ENCODE data around the gene DLGAP4. TPM values are rescaled to one million over a fixed set of nuclear protein-coding genes. Genes with fewer than 3 reads are reported as not detected.

DLGAP4 gene
- polyA plus RNA-seq, 1 of the 3 experiments (the other 2 are of a cell fraction) = 31.2 TPM

DNA sequence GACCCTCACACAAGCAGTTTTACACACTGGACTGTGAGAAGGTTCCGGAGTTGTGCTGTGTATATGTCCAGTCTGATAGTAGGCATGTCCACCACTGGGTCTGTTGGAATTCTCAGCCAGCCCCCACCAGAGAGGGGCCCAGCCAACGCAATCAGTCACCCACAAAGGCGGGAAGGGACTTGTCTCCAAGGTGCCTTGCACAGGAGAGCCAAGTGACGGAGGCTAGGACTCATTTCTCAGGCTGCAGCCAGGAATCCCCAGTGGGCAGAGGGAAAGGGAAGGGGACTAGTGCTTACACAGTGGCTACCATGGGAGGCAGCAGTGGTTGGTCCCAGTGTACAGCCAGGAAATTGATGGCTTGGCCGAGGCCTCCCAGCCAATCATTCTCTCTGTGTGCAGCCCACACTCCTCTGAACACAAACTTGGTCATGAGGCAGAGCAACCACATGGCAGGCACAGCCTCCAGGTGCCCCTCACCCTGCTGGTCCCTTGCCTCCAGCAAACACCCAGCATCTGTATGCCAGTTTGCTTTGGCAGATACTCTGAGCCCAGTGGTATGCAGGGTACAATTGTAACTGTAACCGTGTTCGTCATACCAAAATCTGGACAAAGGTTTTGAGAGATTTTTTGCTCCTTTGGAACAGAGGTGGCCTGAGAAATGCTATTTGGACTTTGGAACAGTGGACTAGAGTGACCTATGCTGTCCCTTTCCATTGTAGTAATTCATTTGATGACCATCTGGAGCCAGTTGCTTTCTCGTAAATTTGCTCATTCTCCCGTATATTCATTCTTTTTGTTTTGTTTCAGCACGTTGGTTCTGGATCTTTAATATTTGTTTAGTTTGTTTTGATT, 162.2 kb downstream of the DLGAP4 start:
- peaks cover 60 to 68% of the 10 kb centered on the region in 2 experiments for H3K4me1 ChIP-seq (ENCODE audit: control insufficient read depth in 1 of 2, insufficient read depth in 2 of 2, low read depth in 1 of 2, low read length in 1 of 2)
- 0 out of 2 replicates have a peak overlapping the region, but pooled peaks have one; percentile 25 for H3K4me2 ChIP-seq
- H3K9ac ChIP-seq = no peak overlapping the region
- TF ChIP-seq, protein P1, sequence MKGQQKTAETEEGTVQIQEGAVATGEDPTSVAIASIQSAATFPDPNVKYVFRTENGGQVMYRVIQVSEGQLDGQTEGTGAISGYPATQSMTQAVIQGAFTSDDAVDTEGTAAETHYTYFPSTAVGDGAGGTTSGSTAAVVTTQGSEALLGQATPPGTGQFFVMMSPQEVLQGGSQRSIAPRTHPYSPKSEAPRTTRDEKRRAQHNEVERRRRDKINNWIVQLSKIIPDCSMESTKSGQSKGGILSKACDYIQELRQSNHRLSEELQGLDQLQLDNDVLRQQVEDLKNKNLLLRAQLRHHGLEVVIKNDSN (IDR thresholded peaks at IDR 0.05; ENCODE audit: borderline replicate concordance, low read depth) = no peak
- TF ChIP-seq MXI1 (IDR thresholded peaks at IDR 0.05; ENCODE audit: low read depth, low read length) = peak; percentile 82
- no peak overlapping the region for H3K4me3 ChIP-seq (ENCODE audit: low read depth in 2 of 2, low read length in 1 of 2)
- H3K27ac ChIP-seq (ENCODE audit: low read depth in 2 of 2, low read length in 1 of 2) = peak overlapping the region; percentile 18 to 73; a peak in 3 of 4 replicates
- 77% methylated on average over 10 of the region's 10 CpGs for whole genome bisulfite sequencing (ENCODE audit: low lambda C conversion rate)
- ChIA-PET CTCF (no interaction called here), POLR2A (no interaction called here)
- peaks cover 100% of the 10 kb centered on the region for H3K79me2 ChIP-seq (ENCODE audit: insufficient read depth)
- no peaks in the 10 kb centered on the region for H3K9me3 ChIP-seq
- peaks cover 0 to 3% of the 10 kb centered on the region in 2 experiments for H3K36me3 ChIP-seq (replicated peaks in 1 of 2; ENCODE audit: control insufficient read depth in 1 of 2, insufficient read depth in 2 of 2, low read length in 1 of 2)
- H3F3A ChIP-seq (replicated peaks; ENCODE audit: insufficient read depth) = peaks cover 27% of the 10 kb centered on the region
- no peaks in the 10 kb centered on the region for H3K9me2 ChIP-seq
- H3K27me3 ChIP-seq (ENCODE audit: insufficient read depth) = no peaks in the 10 kb centered on the region
- DNase-seq = peak; percentile 64
- no peak overlapping the region for H2AFZ ChIP-seq (ENCODE audit: low read depth)
- peaks cover 100% of the 10 kb centered on the region for H4K20me1 ChIP-seq (ENCODE audit: insufficient read depth)

DNA sequence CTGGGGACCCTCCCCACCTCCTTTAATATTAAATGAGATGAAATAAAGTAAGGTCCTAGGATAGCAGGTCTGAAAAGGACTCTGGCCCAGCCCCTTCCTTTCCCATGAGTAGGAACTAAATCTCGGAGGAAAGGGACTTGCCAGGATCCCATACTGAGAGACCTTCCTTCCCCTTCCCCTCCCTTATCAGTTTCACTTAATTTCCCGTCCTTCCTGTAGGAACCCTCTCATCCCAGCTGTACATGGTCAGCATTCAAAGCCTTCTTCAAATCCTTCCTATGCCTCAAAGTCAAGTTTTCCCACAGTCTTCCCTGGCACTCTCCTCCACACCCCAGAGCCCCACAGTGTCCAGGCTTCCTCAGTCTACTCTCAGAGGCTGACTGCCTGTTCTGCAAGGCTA, 163.8 kb downstream of the DLGAP4 start:
- Histone ChIP-seq H4K20me1 (ENCODE audit: insufficient read depth) (peaks cover 100% of the 10 kb centered on the region), H3K9me3 (no peaks in the 10 kb centered on the region), H3K4me2 (no peak overlapping the region), H3K79me2 (ENCODE audit: insufficient read depth) (peaks cover 100% of the 10 kb centered on the region), H3F3A (replicated peaks; ENCODE audit: insufficient read depth) (peaks cover 26% of the 10 kb centered on the region), H3K4me1 (ENCODE audit: control insufficient read depth in 1 of 2, insufficient read depth in 2 of 2, low read depth in 1 of 2, low read length in 1 of 2) (peaks cover 60 to 66% of the 10 kb centered on the region in 2 experiments), H3K9me2 (no peaks in the 10 kb centered on the region), H3K36me3 (replicated peaks in 1 of 2; ENCODE audit: control insufficient read depth in 1 of 2, insufficient read depth in 2 of 2, low read length in 1 of 2) (peaks cover 0 to 3% of the 10 kb centered on the region in 2 experiments), H3K4me3 (ENCODE audit: low read depth in 2 of 2, low read length in 1 of 2) (no peak overlapping the region), H3K9ac (no peak overlapping the region), H2AFZ (ENCODE audit: low read depth) (no peak overlapping the region), H3K27ac (ENCODE audit: low read depth in 2 of 2, low read length in 1 of 2) (no peak overlapping the region), H3K27me3 (ENCODE audit: insufficient read depth) (no peaks in the 10 kb centered on the region)
- no peak for DNase-seq
- 83% methylated on average over 2 of the region's 2 CpGs for WGBS (ENCODE audit: low lambda C conversion rate)
- TF ChIP-seq RXRA (IDR thresholded peaks at IDR 0.05; ENCODE audit: borderline replicate concordance, low read depth) (no peak), GABPA (IDR thresholded peaks at IDR 0.05; ENCODE audit: low read depth) (no peak)
- POLR2A ChIA-PET = no interaction called here
- CTCF ChIA-PET = interaction anchor here (1.4 kb wide), 1 partner anchor 30 kb away, joined by 4 read pairs; no protein-coding TSS in a partner anchor

GRCh38 chr20:36471885-36472636, 165.9 kb downstream of the DLGAP4 start:
- peaks cover 3 to 8% of the 10 kb centered on the region in 2 experiments for H3K36me3 ChIP-seq (replicated peaks in 1 of 2; ENCODE audit: control insufficient read depth in 1 of 2, insufficient read depth in 2 of 2, low read length in 1 of 2)
- H3K4me1 ChIP-seq (ENCODE audit: control insufficient read depth in 1 of 2, insufficient read depth in 2 of 2, low read depth in 1 of 2, low read length in 1 of 2) = peaks cover 45 to 49% of the 10 kb centered on the region in 2 experiments
- H3K27ac ChIP-seq (ENCODE audit: low read depth in 2 of 2, low read length in 1 of 2) = peak overlapping the region in 1 of 2 experiments; percentile 46; a peak in 2 of 4 replicates
- H3K9ac ChIP-seq = no peak overlapping the region
- peaks cover 20% of the 10 kb centered on the region for H3F3A ChIP-seq (replicated peaks; ENCODE audit: insufficient read depth)
- peaks cover 100% of the 10 kb centered on the region for H4K20me1 ChIP-seq (ENCODE audit: insufficient read depth)
- no peaks in the 10 kb centered on the region for H3K27me3 ChIP-seq (ENCODE audit: insufficient read depth)
- no peaks in the 10 kb centered on the region for H3K9me3 ChIP-seq
- no peak overlapping the region for H3K4me3 ChIP-seq (ENCODE audit: low read depth in 2 of 2, low read length in 1 of 2)
- WGBS (ENCODE audit: low lambda C conversion rate) = 94% methylated on average over 9 of the region's 9 CpGs
- H3K4me2 ChIP-seq = peak overlapping the region; percentile 61; the same call in 1 of the 2 replicates
- ChIA-PET CTCF (interaction anchor here (0.7 to 1.6 kb wide), 3 partner anchors 32 to 545 kb away, joined by 3 to 4 read pairs (median 4); no protein-coding TSS in a partner anchor), POLR2A (no interaction called here)
- H2AFZ ChIP-seq (ENCODE audit: low read depth) = no peak overlapping the region
- H3K79me2 ChIP-seq (ENCODE audit: insufficient read depth) = peaks cover 100% of the 10 kb centered on the region
- DNase-seq = no peak
- H3K9me2 ChIP-seq = no peaks in the 10 kb centered on the region
- TF ChIP-seq YY1 (IDR thresholded peaks at IDR 0.05; ENCODE audit: low read depth) (no peak), EZH2phosphoT487 (IDR thresholded peaks at IDR 0.05; ENCODE audit: borderline replicate concordance, low read depth) (no peak), FOSL2 (IDR thresholded peaks at IDR 0.05; ENCODE audit: borderline replicate concordance, low read depth) (no peak), MXI1 (IDR thresholded peaks at IDR 0.05; ENCODE audit: low read depth, low read length) (no peak), FOXM1 (IDR thresholded peaks at IDR 0.05; ENCODE audit: low read depth) (no peak), TCF12 (IDR thresholded peaks at IDR 0.05) (no peak), PBX3 (IDR thresholded peaks at IDR 0.05) (no peak), FOXJ3 (CRISPR knock-in tag; IDR thresholded peaks at IDR 0.05) (no peak), ZBTB33 (IDR thresholded peaks at IDR 0.05; ENCODE audit: borderline replicate concordance, low read depth) (no peak), MAX (IDR thresholded peaks at IDR 0.05; ENCODE audit: low read depth) (no peak)

Data from SK-N-SH (cell line).